ENCODE data around the gene TMEM175. TPM values are rescaled to one million over a fixed set of nuclear protein-coding genes. Genes with fewer than 3 reads are reported as not detected.

The TMEM175 gene
- total RNA-seq, 1 donor from 2014 or later, result 16.0 TPM

- Histone ChIP-seq H3K27me3 (ENCODE audit: control insufficient read depth, insufficient read depth, low read length) (peaks cover 10% of the 10 kb centered on the region), H3K36me3 (ENCODE audit: control insufficient read depth, insufficient read depth, low read length) (no peaks in the 10 kb centered on the region), H3K4me3 (ENCODE audit: low read depth, low read length) (no peak overlapping the region)
- TF ChIP-seq, protein P1, sequence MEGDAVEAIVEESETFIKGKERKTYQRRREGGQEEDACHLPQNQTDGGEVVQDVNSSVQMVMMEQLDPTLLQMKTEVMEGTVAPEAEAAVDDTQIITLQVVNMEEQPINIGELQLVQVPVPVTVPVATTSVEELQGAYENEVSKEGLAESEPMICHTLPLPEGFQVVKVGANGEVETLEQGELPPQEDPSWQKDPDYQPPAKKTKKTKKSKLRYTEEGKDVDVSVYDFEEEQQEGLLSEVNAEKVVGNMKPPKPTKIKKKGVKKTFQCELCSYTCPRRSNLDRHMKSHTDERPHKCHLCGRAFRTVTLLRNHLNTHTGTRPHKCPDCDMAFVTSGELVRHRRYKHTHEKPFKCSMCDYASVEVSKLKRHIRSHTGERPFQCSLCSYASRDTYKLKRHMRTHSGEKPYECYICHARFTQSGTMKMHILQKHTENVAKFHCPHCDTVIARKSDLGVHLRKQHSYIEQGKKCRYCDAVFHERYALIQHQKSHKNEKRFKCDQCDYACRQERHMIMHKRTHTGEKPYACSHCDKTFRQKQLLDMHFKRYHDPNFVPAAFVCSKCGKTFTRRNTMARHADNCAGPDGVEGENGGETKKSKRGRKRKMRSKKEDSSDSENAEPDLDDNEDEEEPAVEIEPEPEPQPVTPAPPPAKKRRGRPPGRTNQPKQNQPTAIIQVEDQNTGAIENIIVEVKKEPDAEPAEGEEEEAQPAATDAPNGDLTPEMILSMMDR (IDR thresholded peaks at IDR 0.05; ENCODE audit: insufficient read depth, low read length, poor library complexity, severe bottlenecking), result no peak
- no peak for DNase-seq (ENCODE audit: low read depth)
These were observed 31.3 kb downstream of the TMEM175 start for GRCh38 chr4:963276-964225.

- H3K36me3 ChIP-seq (ENCODE audit: control insufficient read depth, insufficient read depth, low read length), result no peaks in the 10 kb centered on the region
These were observed 32.2 kb downstream of the TMEM175 start for GRCh38 chr4:964346-965025.

GRCh38 chr4:965048-965765 is 32.9 kb downstream of the TMEM175 start:
- TF ChIP-seq, protein P1 (IDR thresholded peaks at IDR 0.05; ENCODE audit: insufficient read depth, low read length, poor library complexity, severe bottlenecking), result no peak
- no peak overlapping the region for H3K4me3 ChIP-seq (ENCODE audit: low read depth, low read length)
- no peak for DNase-seq (ENCODE audit: low read depth)
- H3K36me3 ChIP-seq (ENCODE audit: control insufficient read depth, insufficient read depth, low read length), result no peaks in the 10 kb centered on the region
- peaks cover 10% of the 10 kb centered on the region for H3K27me3 ChIP-seq (ENCODE audit: control insufficient read depth, insufficient read depth, low read length)

More at GRCh38 chr4:964346-965025, 32.2 kb downstream of the TMEM175 start:
- peaks cover 10% of the 10 kb centered on the region for H3K27me3 ChIP-seq (ENCODE audit: control insufficient read depth, insufficient read depth, low read length)
- DNase-seq (ENCODE audit: low read depth), result no peak
- H3K4me3 ChIP-seq (ENCODE audit: low read depth, low read length), result no peak overlapping the region
- TF ChIP-seq, protein P1 (IDR thresholded peaks at IDR 0.05; ENCODE audit: insufficient read depth, low read length, poor library complexity, severe bottlenecking), result no peak

DNA sequence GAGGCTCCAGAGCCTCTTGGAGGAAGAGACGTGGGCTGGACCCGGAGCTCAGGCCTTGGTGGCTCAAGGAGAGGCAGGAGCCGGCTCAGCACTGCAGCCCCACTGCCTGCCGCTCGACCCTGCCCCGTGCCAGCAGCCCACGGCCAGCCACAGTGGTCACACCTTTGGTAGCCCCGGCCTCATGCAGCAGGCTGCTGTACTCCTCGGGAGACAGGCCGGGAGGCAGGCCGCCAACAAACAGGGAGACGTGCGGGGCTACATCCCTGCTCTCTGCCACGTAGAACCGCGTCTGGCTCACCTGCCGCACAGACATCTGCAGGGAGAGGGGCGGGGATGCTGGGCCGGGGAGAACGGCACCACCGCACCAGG is 33.5 kb downstream of the TMEM175 start:
- no peak overlapping the region for H3K4me3 ChIP-seq (ENCODE audit: low read depth, low read length)
- no peak for DNase-seq (ENCODE audit: low read depth)
- H3K36me3 ChIP-seq (ENCODE audit: control insufficient read depth, insufficient read depth, low read length), result no peaks in the 10 kb centered on the region
- peaks cover 10% of the 10 kb centered on the region for H3K27me3 ChIP-seq (ENCODE audit: control insufficient read depth, insufficient read depth, low read length)
- TF ChIP-seq, protein P1 (IDR thresholded peaks at IDR 0.05; ENCODE audit: insufficient read depth, low read length, poor library complexity, severe bottlenecking), result no peak

DNA sequence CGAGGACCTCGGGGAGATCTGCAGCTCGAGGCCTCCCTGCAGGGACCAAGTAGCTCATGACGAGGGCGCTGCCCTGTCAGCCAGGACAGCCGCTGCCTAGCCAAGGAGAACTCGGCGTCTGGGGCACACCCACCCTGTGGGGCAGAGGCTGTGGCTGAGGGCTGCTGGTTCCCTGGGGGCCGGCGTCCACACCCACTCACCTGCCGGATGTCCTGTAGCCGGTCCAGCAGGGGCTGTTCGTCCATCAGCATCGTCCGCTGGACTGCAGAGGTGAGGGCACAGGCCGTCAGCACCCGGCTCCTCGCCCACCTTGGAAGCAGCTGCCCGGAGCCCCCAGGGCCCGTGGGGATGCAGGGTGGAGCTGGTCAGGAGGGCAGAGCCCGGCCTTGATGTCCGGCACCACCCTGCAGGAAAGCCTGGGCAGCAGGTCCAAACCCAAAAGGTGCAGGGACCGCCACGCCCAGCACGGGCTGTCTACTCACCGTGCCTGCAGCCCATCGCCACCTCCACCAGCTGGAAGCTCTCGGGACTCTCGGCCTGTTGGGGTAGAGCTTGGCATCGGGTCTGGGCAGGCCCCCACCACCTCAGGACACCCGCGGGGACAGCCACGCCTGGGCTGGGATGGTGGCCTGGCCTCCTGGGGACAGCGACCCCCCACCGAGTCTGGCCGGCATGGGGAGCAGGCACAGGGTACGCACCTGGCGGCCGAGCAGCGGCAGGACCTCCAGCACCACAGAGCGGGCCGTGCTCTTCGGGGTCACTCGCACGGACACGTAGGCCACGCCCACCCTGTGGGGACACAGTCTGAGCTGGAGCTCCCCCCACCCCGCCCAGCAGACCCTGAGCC is 34.2 kb downstream of the TMEM175 start:
- TF ChIP-seq, protein P1 (IDR thresholded peaks at IDR 0.05; ENCODE audit: insufficient read depth, low read length, poor library complexity, severe bottlenecking), result no peak

More for the DNA sequence above, 34.2 kb downstream of the TMEM175 start:
- Histone ChIP-seq H3K36me3 (ENCODE audit: control insufficient read depth, insufficient read depth, low read length) (no peaks in the 10 kb centered on the region), H3K27me3 (ENCODE audit: control insufficient read depth, insufficient read depth, low read length) (peaks cover 10% of the 10 kb centered on the region), H3K4me3 (ENCODE audit: low read depth, low read length) (no peak overlapping the region)
- no peak for DNase-seq (ENCODE audit: low read depth)

Data from kidney epithelial cell (primary cell).